Lung (tissue), 12 donors: ENCODE results near the gene MRPS25. TPM values are rescaled to one million over a fixed set of nuclear protein-coding genes. Genes with fewer than 3 reads are reported as not detected.
A peak's percentile ranks its signal among the peaks of the same experiment; 100 is the strongest.

Experiments
- ATAC-seq: fragments of 200-7000 bp; cut with Tn5 transposase; one replicate; pipeline ENCODE4 v1.9.1; 2020; ENCODE audit warnings: moderate number of reproducible peaks; ENCODE audit not compliant: insufficient read depth, low FRiP score
- DNase-seq, 3 donors: peaks; one replicate each; pipeline ENCODE4 v3.0.0-alpha.2; 2013 to 2017
- H3K27ac ChIP-seq, 2 donors: one replicate each; pipeline ENCODE4 v1.5.1; 2013; ENCODE audit warnings: mild to moderate bottlenecking in 2 of 2, moderate library complexity in 2 of 2, control low read depth in 1 of 2, inconsistent platforms in 1 of 2, low read depth in 1 of 2, low read length in 1 of 2
- H3K27me3 ChIP-seq, 3 donors: one replicate each; pipeline ENCODE4 v1.5.1; 2013; ENCODE audit warnings: low read length in 2 of 3; ENCODE audit not compliant: control insufficient read depth in 3 of 3, insufficient read depth in 3 of 3
- H3K36me3 ChIP-seq, 4 donors: one replicate each; pipeline ENCODE4 v1.5.1; 2013; ENCODE audit warnings: low read length in 4 of 4, mild to moderate bottlenecking in 1 of 4, moderate library complexity in 1 of 4; ENCODE audit not compliant: control insufficient read depth in 4 of 4, insufficient read depth in 4 of 4
- H3K4me1 ChIP-seq, 5 donors: one replicate each; pipeline ENCODE4 v1.5.1; 2013; ENCODE audit warnings: low read length in 5 of 5, mild to moderate bottlenecking in 2 of 5, moderate library complexity in 1 of 5; ENCODE audit not compliant: control insufficient read depth in 5 of 5, insufficient read depth in 5 of 5
- H3K4me3 ChIP-seq: one replicate; pipeline ENCODE4 v1.5.1; 2013; ENCODE audit warnings: mild to moderate bottlenecking, control low read depth, moderate library complexity
- H3K9ac ChIP-seq, 2 donors: one replicate each; pipeline ENCODE4 v1.5.1; 2013; ENCODE audit warnings: low read length in 2 of 2, control low read depth in 1 of 2; ENCODE audit not compliant: insufficient read depth in 1 of 2
- H3K9me3 ChIP-seq, 4 donors: one replicate each; pipeline ENCODE4 v1.5.1; 2013; ENCODE audit warnings: low read length in 3 of 4, mild to moderate bottlenecking in 1 of 4, moderate library complexity in 1 of 4; ENCODE audit not compliant: control insufficient read depth in 4 of 4, insufficient read depth in 3 of 4
- CTCF ChIP-seq: IDR thresholded peaks from 2 replicates; pipeline ENCODE4 v1.5.1; 2012; ENCODE audit warnings: mild to moderate bottlenecking; ENCODE audit errors: control extremely low read depth, extremely low read depth
- WGBS, 2 donors: extraction: QIAGEN DNeasy Blood & Tissue Kit; methylation state at CpG; one replicate each; pipeline ENCODE4 v1.1.7; 2013; 5-methylcytosine and 5-hydroxymethylcytosine counted together
- polyA plus RNA-seq, 2 donors: library from polyadenylated mRNA; stranded (reverse); fragments of 200-250 nt; gene quantifications; one replicate each; pipeline ENCODE4 v1.2.1, GENCODE V29; 2013
- total RNA-seq, 2 donors: library from RNA; depleted of rRNA in 1 of 2; stranded (reverse); fragments of >200 nt in 1 of 2; gene quantifications; one replicate each; pipeline ENCODE4 v1.2.1, GENCODE V29; 2014 to 2021
- donor health status: control.
- donor health status: control.
- donor health status: Bipolar disorder and iron deficiency.
- donor health status: healthy.
- donor health status: DM: yes; HTN: yes; CAD: no.

The MRPS25 gene
- total and polyA plus RNA-seq, 4 donors, result 19.9 to 71.5 (median 57.5) TPM

- H3K27ac ChIP-seq, result no peak overlapping the region
- H3K36me3 ChIP-seq, result no peaks in the 10 kb centered on the region
- no peaks in the 10 kb centered on the region for H3K27me3 ChIP-seq
- no peak for DNase-seq
- H3K9ac ChIP-seq, result no peak overlapping the region
- whole genome bisulfite sequencing, 2 donors, result 75 to 85% methylated on average over 3 of the region's 3 CpGs
- no peak overlapping the region for H3K4me3 ChIP-seq
- ATAC-seq, result no peak
- no peaks in the 10 kb centered on the region for H3K9me3 ChIP-seq
- no peaks in the 10 kb centered on the region for H3K4me1 ChIP-seq
- TF ChIP-seq CTCF, result no peak
These were observed 46.9 kb upstream of the MRPS25 start for GRCh38 chr3:15112011-15112410.

- ATAC-seq (no peak), DNase-seq (no peak)
- no peaks in the 10 kb centered on the region for H3K9me3 ChIP-seq
- WGBS, 2 donors, result 78 to 79% methylated on average over 4 of the region's 4 CpGs
- no peaks in the 10 kb centered on the region for H3K4me1 ChIP-seq
- no peak overlapping the region for H3K27ac ChIP-seq
- no peak overlapping the region for H3K4me3 ChIP-seq
- no peaks in the 10 kb centered on the region for H3K36me3 ChIP-seq
- H3K27me3 ChIP-seq, result no peaks in the 10 kb centered on the region
- H3K9ac ChIP-seq, result no peak overlapping the region
- no peak for TF ChIP-seq CTCF
These were observed 45.1 kb upstream of the MRPS25 start for GRCh38 chr3:15110206-15110605.

- Histone ChIP-seq H3K9me3 (no peaks in the 10 kb centered on the region), H3K9ac (no peak overlapping the region), H3K27me3 (no peaks in the 10 kb centered on the region), H3K4me3 (no peak overlapping the region), H3K27ac (no peak overlapping the region), H3K4me1 (no peaks in the 10 kb centered on the region), H3K36me3 (no peaks in the 10 kb centered on the region)
- no peak for DNase-seq
- no peak for ATAC-seq
- no peak for TF ChIP-seq CTCF
- WGBS, 2 donors, result 83 to 90% methylated on average over 4 of the region's 4 CpGs
These were observed 43.8 kb upstream of the MRPS25 start for GRCh38 chr3:15108869-15109268.

- TF ChIP-seq CTCF, result peak; percentile 76
- Histone ChIP-seq H3K4me3 (no peak overlapping the region), H3K27me3 (no peaks in the 10 kb centered on the region), H3K9me3 (no peaks in the 10 kb centered on the region), H3K4me1 (peaks cover 0 to 2% (median 0%) of the 10 kb centered on the region in 5 donors), H3K9ac (no peak overlapping the region), H3K36me3 (no peaks in the 10 kb centered on the region), H3K27ac (no peak overlapping the region)
- peak; percentile 94 for ATAC-seq
- peak; percentile 78 to 86 (median 83) for DNase-seq
- WGBS, 2 donors, result 12 to 16% methylated on average over 11 of the region's 11 CpGs
These were observed 43.0 kb upstream of the MRPS25 start for GRCh38 chr3:15108082-15108545.
